GM12892 (cell line): ENCODE data around the gene SLC37A1.

Experiments
- POLR2A ChIP-seq: IDR thresholded peaks from 2 replicates; pipeline ENCODE4 v1.6.1; 2011; ENCODE audit warnings: low read depth, low read length, control low read depth
- POLR2AphosphoS5 ChIP-seq: IDR thresholded peaks from 2 replicates; pipeline ENCODE4 v1.6.1; 2011; ENCODE audit warnings: low read depth, low read length, control low read depth

GRCh38 chr21:42614396-42614795, 100.7 kb downstream of the SLC37A1 start:
- TF ChIP-seq POLR2A (no peak), POLR2AphosphoS5 (no peak)
